BJ (cell line): ENCODE data around the gene LMTK3. TPM values are rescaled to one million over a fixed set of nuclear protein-coding genes. Genes with fewer than 3 reads are reported as not detected.

Experiments used
- CTCF ChIA-PET: fragments of 350-600 bp; formaldehyde crosslinking; extraction: SDS; loops from one replicate; lab custom pipeline; 2021; ENCODE audit warnings: antibody characterized with exemption, inconsistent platforms; lab: Yijun Ruan, JAX
- POLR2A ChIA-PET: fragments of 300-600 bp; sonication (Branson Sonifier 250); formaldehyde crosslinking; extraction: SDS; loops from one replicate; lab custom pipeline; 2021; ENCODE audit warnings: antibody characterized with exemption; lab: Charles Lee
- DNase-seq: peaks from one replicate; pipeline ENCODE4 v3.0.0-alpha.2; 2011; ENCODE audit warnings: low read depth
- H3K27me3 ChIP-seq: 2 replicates; pipeline ENCODE4 v1.6.0; 2011; ENCODE audit warnings: low read length; ENCODE audit not compliant: control insufficient read depth, insufficient read depth
- H3K36me3 ChIP-seq: 2 replicates; pipeline ENCODE4 v1.5.1; 2011; ENCODE audit warnings: low read length; ENCODE audit not compliant: control insufficient read depth, insufficient read depth
- H3K4me3 ChIP-seq: 2 replicates; pipeline ENCODE4 v1.5.1; 2011; ENCODE audit warnings: low read depth, mild to moderate bottlenecking, control low read depth, low read length
- CTCF ChIP-seq: IDR thresholded peaks from 2 replicates; pipeline ENCODE4 v1.5.1; 2011; ENCODE audit warnings: low read depth, mild to moderate bottlenecking, control low read depth, inconsistent platforms, low read length, moderate library complexity; ENCODE audit not compliant: insufficient read depth
- polyA minus RNA-seq: library from RNA; depleted of rRNA, polyadenylated mRNA; stranded (reverse); fragments of >200 nt; gene quantifications from 2 replicates; pipeline ENCODE4 v1.2.3, GENCODE V29; 2011; rRNA and poly(A)+ RNA removed
- polyA plus RNA-seq: library from polyadenylated mRNA; depleted of rRNA; stranded (reverse); fragments of >200 nt; gene quantifications from 2 replicates; pipeline ENCODE4 v1.2.3, GENCODE V29; 2011; rRNA removed

The LMTK3 gene
- polyA plus RNA-seq (0.04 TPM in 1 of 2 replicates, not detected in the other), polyA minus RNA-seq (0.05 TPM in 1 of 2 replicates, not detected in the other)

- no peak for TF ChIP-seq CTCF
- no peaks in the 10 kb centered on the region for H3K36me3 ChIP-seq
- no peak for DNase-seq
- ChIA-PET POLR2A (no interaction called here), CTCF (interaction anchor here (0.9 kb wide), 1 partner anchor 75 kb away, joined by 3 read pairs; no protein-coding TSS in a partner anchor)
- H3K4me3 ChIP-seq = peak within 1 kb of the TSS; percentile 7; the same call in 1 of the 2 replicates
- H3K27me3 ChIP-seq = peaks cover 21% of the 10 kb centered on the region
These were observed at the start of gene LMTK3 for GRCh38 chr19:48511800-48512503. TSS of gene LMTK3 (minus strand) at chr19:48511835. CDS start at chr19:48511576, 259 bp downstream.

GRCh38 chr19:48561412-48561811 lies 49.8 kb upstream of the LMTK3 start:
- POLR2A ChIA-PET = no interaction called here
- Histone ChIP-seq H3K36me3 (no peaks in the 10 kb centered on the region), H3K27me3 (no peaks in the 10 kb centered on the region), H3K4me3 (no peak overlapping the region)
- CTCF ChIA-PET = interaction anchor here (0.6 kb wide), 1 partner anchor 10 kb away, joined by 3 read pairs; no protein-coding TSS in a partner anchor
- TF ChIP-seq CTCF = no peak
- DNase-seq = no peak

GRCh38 chr19:48560095-48560530 lies 48.5 kb upstream of the LMTK3 start:
- ChIA-PET POLR2A (no interaction called here), CTCF (interaction anchor here (0.9 kb wide), 1 partner anchor 70 kb away, joined by 3 read pairs; no protein-coding TSS in a partner anchor)
- Histone ChIP-seq H3K36me3 (no peaks in the 10 kb centered on the region), H3K27me3 (no peaks in the 10 kb centered on the region), H3K4me3 (no peak overlapping the region)
- no peak for TF ChIP-seq CTCF
- DNase-seq = no peak

GRCh38 chr19:48558018-48558684 lies 46.5 kb upstream of the LMTK3 start:
- ChIA-PET CTCF (interaction anchor here (1.6 kb wide), 1 partner anchor 68 kb away, joined by 4 read pairs; no protein-coding TSS in a partner anchor), POLR2A (no interaction called here)
- no peak for DNase-seq
- Histone ChIP-seq H3K27me3 (no peaks in the 10 kb centered on the region), H3K4me3 (no peak overlapping the region), H3K36me3 (no peaks in the 10 kb centered on the region)
- no peak for TF ChIP-seq CTCF

- H3K4me3 ChIP-seq = no peak overlapping the region
- no peak for DNase-seq
- ChIA-PET POLR2A (no interaction called here), CTCF (interaction anchor here (0.7 kb wide), 1 partner anchor 16 kb away, joined by 3 read pairs; no protein-coding TSS in a partner anchor)
- TF ChIP-seq CTCF = no peak
- no peaks in the 10 kb centered on the region for H3K27me3 ChIP-seq
- H3K36me3 ChIP-seq = no peaks in the 10 kb centered on the region
These were observed 45.2 kb upstream of the LMTK3 start for GRCh38 chr19:48556825-48557224.
